Measurements from ENCODE around the gene FSTL5.

GRCh38 chr4:162140051-162140683 is 23.6 kb downstream of the FSTL5 start:
- TF ChIP-seq GLIS3 (CRISPR knock-in tag; IDR thresholded peaks at IDR 0.05) (no peak), PATZ1 (CRISPR knock-in tag; IDR thresholded peaks at IDR 0.05; ENCODE audit: borderline replicate concordance) (no peak), RARB (CRISPR knock-in tag; IDR thresholded peaks at IDR 0.05) (no peak), PPARA (CRISPR knock-in tag; IDR thresholded peaks at IDR 0.05; ENCODE audit: borderline replicate concordance) (no peak), CREB5 (CRISPR knock-in tag; IDR thresholded peaks at IDR 0.05; ENCODE audit: low read depth) (no peak), POU6F1 (CRISPR knock-in tag; IDR thresholded peaks at IDR 0.05; ENCODE audit: borderline replicate concordance, low read depth) (no peak), ZNF8 (CRISPR knock-in tag; IDR thresholded peaks at IDR 0.05) (no peak), ESRRG (CRISPR knock-in tag; IDR thresholded peaks at IDR 0.05) (no peak), ZNF565 (CRISPR knock-in tag; conservative IDR thresholded peaks at IDR 0.05; ENCODE audit: low read depth) (no peak)

All from SK-N-SH treated with all-trans-retinoic acid at 6 μM for 48 hours (cell line).